IgD-negative memory B cell (primary cell): ENCODE measurements around the gene MOB1B. TPM values are rescaled to one million over a fixed set of nuclear protein-coding genes. Genes with fewer than 3 reads are reported as not detected.

Experiments used
- H3K27ac Mint-ChIP-seq, 3 donors: one replicate each; pipeline ENCODE4 v1.8.0; 2020 to 2022; ENCODE audit warnings: mild to moderate bottlenecking in 3 of 3, mixed read lengths in 3 of 3, moderate library complexity in 1 of 3
- H3K27me3 Mint-ChIP-seq: one replicate; pipeline ENCODE4 v1.8.0; 2021; ENCODE audit warnings: mixed read lengths
- H3K36me3 Mint-ChIP-seq: one replicate; pipeline ENCODE4 v1.8.0; 2020; ENCODE audit warnings: mild to moderate bottlenecking, mixed read lengths
- H3K4me1 Mint-ChIP-seq, 3 donors: one replicate each; pipeline ENCODE4 v1.8.0; 2020 to 2022; ENCODE audit warnings: mixed read lengths in 3 of 3, mild to moderate bottlenecking in 1 of 3
- H3K4me3 Mint-ChIP-seq, 4 donors: one replicate each; pipeline ENCODE4 v1.8.0; 2020 to 2022; ENCODE audit warnings: mild to moderate bottlenecking in 4 of 4, mixed read lengths in 4 of 4, moderate library complexity in 3 of 4
- H3K9me3 Mint-ChIP-seq, 3 donors: one replicate each; pipeline ENCODE4 v1.8.0; 2020 to 2021; ENCODE audit warnings: mixed read lengths in 3 of 3, mild to moderate bottlenecking in 1 of 3
- polyA plus RNA-seq: library from polyadenylated mRNA; unstranded; fragments of 300-500 nt; fragmentation: Illumina TruSeq; gene quantifications from one replicate; pipeline ENCODE4 v1.2.3, GENCODE V29; 2021

The MOB1B gene
- polyA plus RNA-seq, 1 donor from 2014 or later, result 0.88 TPM

DNA sequence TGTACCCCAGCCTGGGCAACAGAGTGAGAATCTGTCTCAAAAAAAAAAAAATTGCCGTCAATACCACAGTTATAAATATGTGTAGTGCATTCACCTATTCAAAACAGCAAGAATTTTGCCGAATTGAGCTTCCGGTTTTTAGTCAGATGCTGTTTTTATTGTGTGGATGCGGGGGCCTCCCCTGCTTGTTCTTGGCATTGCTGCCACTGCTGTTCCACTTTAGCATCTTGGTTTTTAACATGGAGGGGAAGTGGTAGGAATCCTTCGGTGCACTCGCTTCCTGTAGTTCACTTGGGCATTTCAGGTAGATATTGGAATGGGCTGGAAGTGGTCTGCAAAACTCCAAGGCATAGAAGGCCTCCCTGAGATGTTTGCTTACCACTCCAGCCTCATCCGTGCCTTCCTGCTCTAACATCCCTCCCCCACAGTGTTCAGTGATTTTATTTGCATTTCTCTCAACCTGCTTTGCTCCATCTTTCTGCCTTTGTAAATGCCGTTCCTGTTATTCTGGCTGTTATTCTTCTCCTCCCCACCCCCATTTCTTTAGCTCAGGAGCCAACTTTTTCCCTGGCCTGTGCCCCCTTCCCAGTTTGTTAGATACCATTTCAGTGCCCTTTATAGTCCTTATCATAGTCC, 25.5 kb downstream of the MOB1B start:
- Mint-ChIP-seq H3K4me3 (peak overlapping the region; percentile 53 to 87 (median 64)), H3K9me3 (no peaks in the 10 kb centered on the region), H3K27ac (peak overlapping the region; percentile 84 to 90 (median 88)), H3K27me3 (no peaks in the 10 kb centered on the region), H3K36me3 (no peaks in the 10 kb centered on the region), H3K4me1 (peaks cover 36 to 50% (median 37%) of the 10 kb centered on the region in 3 donors)

DNA sequence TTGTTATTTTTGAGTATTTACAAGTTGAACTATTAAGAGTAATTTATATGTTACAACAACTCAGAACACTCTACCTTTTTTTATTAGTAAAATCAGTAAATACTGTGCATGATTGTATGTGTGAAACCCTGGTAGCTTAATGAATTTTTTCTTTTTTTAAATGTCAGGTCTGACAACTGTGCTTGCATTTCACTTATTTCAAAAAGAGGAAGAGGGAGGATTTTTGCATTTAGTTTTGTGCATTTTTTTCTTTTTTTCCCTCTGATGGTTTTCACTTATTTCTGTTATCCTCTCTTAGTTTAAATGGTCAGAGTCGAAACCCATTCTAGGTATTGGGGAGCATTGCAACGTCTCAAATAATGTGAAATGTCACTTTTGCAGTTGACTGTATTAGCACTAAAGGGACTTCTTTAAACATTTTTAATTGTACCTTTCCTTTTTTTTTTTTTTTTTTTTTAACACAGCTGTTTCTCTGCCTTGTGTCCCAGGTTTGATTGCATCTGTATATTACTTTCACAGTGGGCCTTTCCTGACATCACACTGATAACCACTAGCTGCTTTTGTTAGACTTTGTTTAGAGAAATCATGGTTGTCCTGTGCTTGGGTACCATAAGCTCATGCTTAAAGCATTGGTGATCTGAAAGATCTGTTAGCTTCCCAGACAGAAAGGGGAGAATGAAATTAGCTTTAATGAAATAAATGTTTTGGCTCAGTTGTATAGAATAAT, 28.5 kb downstream of the MOB1B start:
- Mint-ChIP-seq H3K27ac (peak overlapping the region; percentile 69 to 88 (median 78)), H3K4me1 (peaks cover 29 to 45% (median 34%) of the 10 kb centered on the region in 3 donors), H3K27me3 (no peaks in the 10 kb centered on the region), H3K4me3 (peak overlapping the region in 3 of 4 donors; percentile 34 to 63 (median 56)), H3K36me3 (no peaks in the 10 kb centered on the region), H3K9me3 (peaks cover 0 to 2% (median 0%) of the 10 kb centered on the region in 3 donors)

- Mint-ChIP-seq H3K36me3 (no peaks in the 10 kb centered on the region), H3K9me3 (peaks cover 0 to 2% (median 0%) of the 10 kb centered on the region in 3 donors), H3K4me1 (peaks cover 23 to 40% (median 31%) of the 10 kb centered on the region in 3 donors)
Observed at GRCh38 chr4:70931347-70931746, 29.2 kb downstream of the MOB1B start.

GRCh38 chr4:70932984-70933383, 30.8 kb downstream of the MOB1B start:
- H3K9me3 Mint-ChIP-seq, result peaks cover 0 to 2% (median 0%) of the 10 kb centered on the region in 3 donors
- peaks cover 16 to 27% (median 20%) of the 10 kb centered on the region in 3 donors for H3K4me1 Mint-ChIP-seq
- no peaks in the 10 kb centered on the region for H3K36me3 Mint-ChIP-seq
- H3K27me3 Mint-ChIP-seq, result no peaks in the 10 kb centered on the region
- no peak overlapping the region for H3K27ac Mint-ChIP-seq
- H3K4me3 Mint-ChIP-seq, result no peak overlapping the region

More at GRCh38 chr4:70931347-70931746, 29.2 kb downstream of the MOB1B start:
- Mint-ChIP-seq H3K27me3 (no peaks in the 10 kb centered on the region), H3K4me3 (peak overlapping the region in 1 of 4 donors; percentile 63), H3K27ac (peak overlapping the region; percentile 69 to 88 (median 78))

- Mint-ChIP-seq H3K4me3 (peak overlapping the region in 1 of 4 donors; percentile 73), H3K27ac (no peak overlapping the region)
Observed at GRCh38 chr4:70935038-70935695, 33.0 kb downstream of the MOB1B start.

GRCh38 chr4:70936200-70936787, 34.1 kb downstream of the MOB1B start:
- Mint-ChIP-seq H3K9me3 (peaks cover 0 to 2% (median 0%) of the 10 kb centered on the region in 3 donors), H3K36me3 (no peaks in the 10 kb centered on the region), H3K4me3 (no peak overlapping the region), H3K27me3 (no peaks in the 10 kb centered on the region), H3K4me1 (peaks cover 5 to 15% (median 8%) of the 10 kb centered on the region in 3 donors), H3K27ac (no peak overlapping the region)

More at GRCh38 chr4:70935038-70935695, 33.0 kb downstream of the MOB1B start:
- H3K36me3 Mint-ChIP-seq, result no peaks in the 10 kb centered on the region
- peaks cover 0 to 2% (median 0%) of the 10 kb centered on the region in 3 donors for H3K9me3 Mint-ChIP-seq
- H3K4me1 Mint-ChIP-seq, result peaks cover 13 to 26% (median 16%) of the 10 kb centered on the region in 3 donors
- no peaks in the 10 kb centered on the region for H3K27me3 Mint-ChIP-seq

- Mint-ChIP-seq H3K27me3 (no peaks in the 10 kb centered on the region), H3K36me3 (peaks cover 1% of the 10 kb centered on the region), H3K4me1 (peaks cover 12 to 18% (median 12%) of the 10 kb centered on the region in 3 donors), H3K27ac (no peak overlapping the region), H3K9me3 (peaks cover 0 to under 1% (median 0%) of the 10 kb centered on the region in 3 donors), H3K4me3 (no peak overlapping the region)
Observed at GRCh38 chr4:70938086-70938485, 35.9 kb downstream of the MOB1B start.

DNA sequence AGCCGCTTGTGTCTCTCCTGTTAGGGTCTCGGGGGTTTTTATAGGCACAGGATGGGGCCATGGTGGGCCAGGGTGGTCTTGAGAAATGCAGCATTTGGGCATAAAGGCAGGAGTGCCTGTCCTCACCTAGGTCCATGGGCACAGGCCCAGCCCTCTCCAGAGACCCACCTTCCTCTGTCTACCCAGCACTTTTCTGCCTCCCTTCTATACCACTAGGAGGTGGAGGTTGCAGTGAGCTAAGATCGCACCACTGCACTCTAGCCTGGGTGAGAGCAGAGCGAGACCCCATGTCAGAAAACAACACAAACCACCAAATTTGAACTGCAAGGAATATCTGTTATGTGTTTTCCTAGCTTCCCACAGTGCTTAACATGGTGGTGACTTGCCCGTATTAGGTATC, 38.0 kb downstream of the MOB1B start:
- no peaks in the 10 kb centered on the region for H3K9me3 Mint-ChIP-seq
- H3K4me3 Mint-ChIP-seq, result no peak overlapping the region
- H3K27ac Mint-ChIP-seq, result no peak overlapping the region

DNA sequence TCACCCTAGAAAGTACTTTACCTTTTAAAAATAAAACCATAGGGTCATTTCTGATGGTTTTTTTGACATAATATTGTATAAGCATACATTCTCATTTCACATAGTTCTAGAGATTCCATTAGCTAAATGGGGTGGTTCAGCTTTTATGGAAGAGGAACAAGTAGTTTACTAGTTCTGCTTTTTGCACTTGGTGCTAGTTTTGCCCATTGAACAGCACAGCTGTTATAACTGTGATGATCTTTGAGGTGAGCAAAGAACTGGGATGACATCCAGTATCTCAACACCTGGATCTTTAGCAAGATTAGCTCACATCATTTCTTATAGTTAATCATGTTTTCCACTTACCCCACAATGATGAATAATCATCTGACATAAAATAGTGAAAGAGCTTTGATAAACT, 40.9 kb downstream of the MOB1B start:
- Mint-ChIP-seq H3K4me1 (peaks cover 17 to 29% (median 19%) of the 10 kb centered on the region in 3 donors), H3K27me3 (no peaks in the 10 kb centered on the region), H3K9me3 (no peaks in the 10 kb centered on the region), H3K27ac (peak overlapping the region in 1 of 3 donors; percentile 22), H3K36me3 (peaks cover 1% of the 10 kb centered on the region), H3K4me3 (peak overlapping the region in 1 of 4 donors; percentile 63)

More for the DNA sequence above, 38.0 kb downstream of the MOB1B start:
- Mint-ChIP-seq H3K36me3 (peaks cover 1% of the 10 kb centered on the region), H3K4me1 (peaks cover 21 to 29% (median 23%) of the 10 kb centered on the region in 3 donors), H3K27me3 (no peaks in the 10 kb centered on the region)

DNA sequence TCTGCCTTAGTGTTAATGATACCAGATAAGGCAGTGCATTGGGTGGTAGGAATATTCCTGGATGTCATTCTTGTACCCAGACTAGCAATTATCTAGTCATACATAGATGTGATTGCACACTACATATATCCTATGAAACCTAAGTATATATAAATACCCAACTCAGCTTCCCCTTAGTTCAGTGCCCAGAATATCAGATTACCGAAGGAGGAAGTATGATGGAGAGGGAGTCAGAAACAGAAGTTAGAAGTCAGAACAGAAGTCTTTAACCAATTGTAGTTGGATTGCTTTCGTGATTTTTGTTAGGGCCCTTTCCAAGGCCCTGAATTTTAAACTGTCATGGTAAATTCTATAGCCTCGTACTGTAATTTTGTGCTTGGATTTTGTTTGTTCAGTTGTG, 42.9 kb downstream of the MOB1B start:
- H3K4me3 Mint-ChIP-seq, result no peak overlapping the region
- H3K27ac Mint-ChIP-seq, result no peak overlapping the region
- no peaks in the 10 kb centered on the region for H3K27me3 Mint-ChIP-seq
- H3K36me3 Mint-ChIP-seq, result peaks cover 1% of the 10 kb centered on the region
- H3K9me3 Mint-ChIP-seq, result no peaks in the 10 kb centered on the region
- peaks cover 21 to 38% (median 26%) of the 10 kb centered on the region in 3 donors for H3K4me1 Mint-ChIP-seq

- H3K27ac Mint-ChIP-seq, result no peak overlapping the region
Observed at GRCh38 chr4:70945452-70946055, 43.4 kb downstream of the MOB1B start.

GRCh38 chr4:70946939-70947338, 44.8 kb downstream of the MOB1B start:
- Mint-ChIP-seq H3K9me3 (no peaks in the 10 kb centered on the region), H3K4me3 (no peak overlapping the region), H3K27ac (peak overlapping the region in 1 of 3 donors; percentile 64), H3K27me3 (no peaks in the 10 kb centered on the region), H3K4me1 (peaks cover 21 to 36% (median 26%) of the 10 kb centered on the region in 3 donors), H3K36me3 (no peaks in the 10 kb centered on the region)

More at GRCh38 chr4:70945452-70946055, 43.4 kb downstream of the MOB1B start:
- H3K36me3 Mint-ChIP-seq, result peaks cover 1% of the 10 kb centered on the region
- no peaks in the 10 kb centered on the region for H3K9me3 Mint-ChIP-seq
- H3K4me1 Mint-ChIP-seq, result peaks cover 21 to 36% (median 26%) of the 10 kb centered on the region in 3 donors
- no peaks in the 10 kb centered on the region for H3K27me3 Mint-ChIP-seq
- no peak overlapping the region for H3K4me3 Mint-ChIP-seq

DNA sequence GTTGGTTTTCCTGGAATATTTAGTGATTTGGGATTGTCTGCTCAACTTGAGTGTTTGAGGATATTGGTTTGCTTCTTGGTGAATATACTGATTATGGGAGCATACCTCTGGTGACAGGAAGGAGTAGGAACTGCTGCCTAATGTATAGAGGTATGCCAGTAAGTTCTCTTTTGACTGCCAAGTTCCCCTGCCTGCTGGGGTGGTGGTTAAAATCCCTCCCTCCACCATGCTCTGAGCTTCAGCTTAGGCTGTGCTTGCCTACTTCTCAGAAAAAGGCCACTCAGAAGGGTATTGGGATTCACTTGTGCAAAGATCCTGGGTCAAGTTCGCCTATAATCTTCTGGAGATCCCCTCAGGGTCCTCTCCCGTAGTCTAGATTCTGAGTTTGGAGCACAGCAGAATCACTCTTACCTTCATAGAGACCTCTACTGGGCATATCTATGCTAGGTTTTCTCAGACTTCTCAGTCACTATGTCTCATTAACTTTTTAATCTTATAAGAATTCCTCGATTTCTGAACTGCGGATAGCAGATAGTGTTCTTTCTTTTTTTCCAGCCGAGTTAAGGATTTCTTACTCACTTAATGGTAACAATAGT, 46.6 kb downstream of the MOB1B start:
- Mint-ChIP-seq H3K27ac (peak overlapping the region in 1 of 3 donors; percentile 68), H3K4me1 (peaks cover 13 to 27% (median 17%) of the 10 kb centered on the region in 3 donors), H3K9me3 (no peaks in the 10 kb centered on the region), H3K36me3 (peaks cover 3% of the 10 kb centered on the region), H3K27me3 (no peaks in the 10 kb centered on the region), H3K4me3 (peak overlapping the region in 1 of 4 donors; percentile 55)

- Mint-ChIP-seq H3K27me3 (no peaks in the 10 kb centered on the region), H3K36me3 (peaks cover 7% of the 10 kb centered on the region), H3K27ac (no peak overlapping the region)
Observed at GRCh38 chr4:70954032-70954431, 51.9 kb downstream of the MOB1B start.

More at GRCh38 chr4:70954032-70954431, 51.9 kb downstream of the MOB1B start:
- Mint-ChIP-seq H3K9me3 (no peaks in the 10 kb centered on the region), H3K4me3 (no peak overlapping the region), H3K4me1 (peaks cover 2 to 13% (median 3%) of the 10 kb centered on the region in 3 donors)
